Thyroid gland (tissue), 4 donors: ENCODE measurements around the gene GNAI2.
A peak's percentile ranks its signal among the peaks of the same experiment; 100 is the strongest.

Source experiments
- CTCF ChIP-seq, 6 experiments: fragments of 200-600 bp in 3 of 6; fragments of 450-650 bp in 3 of 6; sonication (generic) in 3 of 6; IDR thresholded peaks; one replicate each; pipeline ENCODE4 v1.5.1; 2016 to 2019; ENCODE audit warnings: antibody characterized with exemption in 6 of 6, mild to moderate bottlenecking in 2 of 6, inconsistent platforms in 1 of 6, moderate library complexity in 1 of 6
- POLR2A ChIP-seq, 2 donors: fragments of 450-650 bp; IDR thresholded peaks; one replicate each; pipeline ENCODE4 v1.6.1; 2017; ENCODE audit warnings: antibody characterized with exemption in 2 of 2, mild to moderate bottlenecking in 2 of 2, moderate library complexity in 1 of 2

DNA sequence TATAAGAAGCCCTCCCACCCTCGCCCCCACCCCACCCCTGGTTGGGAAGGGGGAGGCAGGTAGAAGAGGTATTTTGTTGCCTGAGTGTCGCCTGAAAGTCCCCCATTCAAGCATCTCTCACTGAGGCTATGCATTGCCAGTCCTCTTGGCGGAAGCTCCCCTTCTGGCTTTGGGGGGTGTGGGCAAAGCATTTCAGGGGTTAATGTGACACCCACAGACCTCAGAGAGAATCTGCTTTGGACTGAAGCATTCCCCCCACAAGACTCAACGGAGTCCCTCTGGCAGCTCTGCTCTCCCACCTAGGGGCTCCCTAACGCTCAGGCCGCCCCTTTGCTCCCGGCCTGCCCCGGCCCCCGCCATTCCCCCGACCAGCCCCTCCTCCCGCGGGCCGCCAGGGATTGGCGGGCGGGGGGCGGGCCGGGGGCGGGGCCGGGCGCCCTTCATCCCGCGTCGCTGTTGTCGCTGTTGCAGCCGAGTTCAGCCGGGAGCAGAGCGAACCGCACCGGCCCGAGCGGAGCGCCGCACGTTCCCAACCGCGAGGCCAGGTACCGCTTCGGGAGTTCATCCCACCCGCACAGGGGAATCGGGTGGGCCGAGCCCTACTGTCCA, 31.1 kb upstream of the GNAI2 start, which contains the start of gene SLC38A3:
- TF ChIP-seq CTCF (IDR thresholded peaks at IDR 0.05) (no peak), POLR2A (IDR thresholded peaks at IDR 0.05) (peak in 1 of 2 donors; percentile 32)
